ENCODE results near the gene PIR. TPM values are rescaled to one million over a fixed set of nuclear protein-coding genes. Genes with fewer than 3 reads are reported as not detected.

PIR gene
- total RNA-seq, 2 donors from 2014 or later = 3.9 to 5.3 TPM

DNA sequence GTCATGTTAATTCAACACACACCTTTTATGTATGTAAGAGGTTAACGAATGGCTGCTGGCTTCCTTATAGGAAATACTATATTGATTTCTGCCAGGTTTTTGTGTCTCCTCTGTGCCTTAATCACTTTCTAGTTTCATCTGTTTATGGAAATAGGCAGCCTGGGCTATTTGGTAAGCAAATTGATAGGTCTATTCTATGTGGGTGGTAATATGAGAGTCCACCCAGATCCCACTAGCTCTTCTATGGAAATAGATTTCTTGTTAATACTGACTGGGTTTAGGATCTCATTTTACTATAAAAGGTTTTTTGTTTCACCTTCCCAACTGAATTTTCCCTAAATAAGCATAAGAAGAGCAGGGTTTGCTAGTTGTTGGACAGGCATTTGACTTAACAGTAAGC, 11.5 kb upstream of the PIR start:
- Histone ChIP-seq H3K36me3 (replicated peaks in 1 of 2; ENCODE audit: insufficient read depth in 1 of 2, low read depth in 2 of 2) (no peaks in the 10 kb centered on the region), H3K27ac (no peak overlapping the region), H3K27me3 (no peaks in the 10 kb centered on the region), H3K9me3 (no peaks in the 10 kb centered on the region), H3K4me1 (no peaks in the 10 kb centered on the region), H3K4me3 (no peak overlapping the region)
- TF ChIP-seq POLR2A (IDR thresholded peaks at IDR 0.05) = no peak
- TF ChIP-seq, protein P1, sequence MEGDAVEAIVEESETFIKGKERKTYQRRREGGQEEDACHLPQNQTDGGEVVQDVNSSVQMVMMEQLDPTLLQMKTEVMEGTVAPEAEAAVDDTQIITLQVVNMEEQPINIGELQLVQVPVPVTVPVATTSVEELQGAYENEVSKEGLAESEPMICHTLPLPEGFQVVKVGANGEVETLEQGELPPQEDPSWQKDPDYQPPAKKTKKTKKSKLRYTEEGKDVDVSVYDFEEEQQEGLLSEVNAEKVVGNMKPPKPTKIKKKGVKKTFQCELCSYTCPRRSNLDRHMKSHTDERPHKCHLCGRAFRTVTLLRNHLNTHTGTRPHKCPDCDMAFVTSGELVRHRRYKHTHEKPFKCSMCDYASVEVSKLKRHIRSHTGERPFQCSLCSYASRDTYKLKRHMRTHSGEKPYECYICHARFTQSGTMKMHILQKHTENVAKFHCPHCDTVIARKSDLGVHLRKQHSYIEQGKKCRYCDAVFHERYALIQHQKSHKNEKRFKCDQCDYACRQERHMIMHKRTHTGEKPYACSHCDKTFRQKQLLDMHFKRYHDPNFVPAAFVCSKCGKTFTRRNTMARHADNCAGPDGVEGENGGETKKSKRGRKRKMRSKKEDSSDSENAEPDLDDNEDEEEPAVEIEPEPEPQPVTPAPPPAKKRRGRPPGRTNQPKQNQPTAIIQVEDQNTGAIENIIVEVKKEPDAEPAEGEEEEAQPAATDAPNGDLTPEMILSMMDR (IDR thresholded peaks at IDR 0.05) = no peak
- WGBS, 2 donors = 77 to 87% methylated on average over 1 of the region's 1 CpG
- DNase-seq = no peak
- intact Hi-C loops (cut with DNase I) = no loop called here
- ATAC-seq = no peak

DNA sequence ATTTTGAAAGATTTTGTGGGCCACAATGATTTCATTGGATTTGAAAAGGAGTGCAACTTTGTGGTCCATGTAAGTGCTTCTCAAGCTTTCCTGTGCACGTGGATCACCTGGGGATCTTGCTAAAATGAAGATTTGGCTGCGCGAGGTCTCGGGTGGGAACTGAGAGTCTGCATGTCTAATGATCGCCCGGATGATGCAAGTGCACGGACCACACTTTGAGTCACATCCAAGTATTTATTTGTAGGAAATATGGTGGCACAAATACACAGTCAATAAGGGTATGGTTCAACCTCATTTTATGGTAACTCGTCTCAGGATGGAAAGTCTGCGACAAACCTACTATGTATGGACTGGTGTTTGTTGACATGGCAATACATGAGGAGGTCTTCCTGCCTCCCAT, 8.4 kb upstream of the PIR start:
- 80 to 81% methylated on average over 9 of the region's 9 CpGs for WGBS, 2 donors
- no peaks in the 10 kb centered on the region for H3K4me1 ChIP-seq
- TF ChIP-seq, protein P1 (IDR thresholded peaks at IDR 0.05) = no peak
- TF ChIP-seq POLR2A (IDR thresholded peaks at IDR 0.05) = no peak
- no peak for ATAC-seq
- H3K36me3 ChIP-seq (replicated peaks in 1 of 2; ENCODE audit: insufficient read depth in 1 of 2, low read depth in 2 of 2) = no peaks in the 10 kb centered on the region
- H3K27ac ChIP-seq = no peak overlapping the region
- DNase-seq = no peak
- H3K27me3 ChIP-seq = no peaks in the 10 kb centered on the region
- no peak overlapping the region for H3K4me3 ChIP-seq
- no peaks in the 10 kb centered on the region for H3K9me3 ChIP-seq
- intact Hi-C loops (cut with DNase I) = no loop called here

DNA sequence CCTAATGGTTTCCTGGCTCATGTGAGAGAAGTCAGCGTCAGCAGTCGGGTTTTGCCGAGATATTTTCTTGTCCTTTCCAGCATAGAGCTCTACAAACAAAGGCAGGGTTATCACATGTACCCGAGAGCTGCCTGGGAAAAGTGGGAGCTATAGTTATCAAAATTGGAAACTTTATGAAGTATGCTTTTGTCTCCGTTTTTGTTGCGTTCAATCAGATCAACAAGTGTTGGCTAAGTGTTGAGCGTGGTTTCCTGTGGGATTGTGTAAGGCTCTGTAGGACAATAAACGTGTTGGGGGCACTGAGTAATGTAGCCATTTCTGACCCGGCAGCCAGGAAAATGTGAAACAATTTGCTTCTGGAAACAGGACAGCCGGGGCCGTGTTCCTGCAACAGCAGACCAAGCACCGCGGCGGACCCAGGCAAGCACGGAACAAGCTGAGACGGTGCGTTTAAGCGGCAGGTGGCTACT, 7.4 kb upstream of the PIR start, which contains the start of gene BMX:
Gene BMX, plus strand, starts transcription at position 311 of the 470 bp plus-strand sequence. CDS start 7,547 bp downstream, outside the sequence.
- Histone ChIP-seq H3K9me3 (no peaks in the 10 kb centered on the region), H3K4me1 (no peaks in the 10 kb centered on the region), H3K4me3 (no peak within 1 kb of the TSS), H3K27ac (no peak within 1 kb of the TSS), H3K27me3 (no peaks in the 10 kb centered on the region), H3K36me3 (replicated peaks in 1 of 2; ENCODE audit: insufficient read depth in 1 of 2, low read depth in 2 of 2) (no peaks in the 10 kb centered on the region)
- ATAC-seq (no peak), DNase-seq (no peak)
- intact Hi-C loops (cut with DNase I) = no loop called here
- TF ChIP-seq POLR2A (IDR thresholded peaks at IDR 0.05) = no peak
- TF ChIP-seq, protein P1 (IDR thresholded peaks at IDR 0.05) = no peak
- 50 to 69% methylated on average over 18 of the region's 18 CpGs for WGBS, 2 donors

DNA sequence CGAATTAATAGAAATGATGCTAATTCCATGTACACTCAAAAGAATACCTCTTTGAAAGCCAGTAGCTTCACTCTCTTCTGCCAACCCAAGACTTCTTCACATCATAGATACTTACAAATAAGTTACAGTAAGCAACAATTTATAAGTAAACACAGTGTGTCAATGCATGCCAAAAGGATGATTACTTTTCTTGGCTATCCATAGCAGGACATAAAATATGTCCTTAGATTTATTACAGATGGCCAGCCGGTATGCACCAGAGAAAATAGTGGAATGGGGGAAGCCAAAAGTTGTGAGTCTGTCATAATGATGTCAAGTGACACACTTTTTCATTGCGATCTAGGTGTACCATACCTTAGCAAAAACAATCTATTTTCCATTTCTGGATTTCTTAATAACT, 6.8 kb upstream of the PIR start:
- ATAC-seq (no peak), DNase-seq (no peak)
- no peaks in the 10 kb centered on the region for H3K9me3 ChIP-seq
- no peaks in the 10 kb centered on the region for H3K4me1 ChIP-seq
- no peak overlapping the region for H3K27ac ChIP-seq
- TF ChIP-seq, protein P1 (IDR thresholded peaks at IDR 0.05) = no peak
- TF ChIP-seq POLR2A (IDR thresholded peaks at IDR 0.05) = no peak
- no peaks in the 10 kb centered on the region for H3K36me3 ChIP-seq (replicated peaks in 1 of 2; ENCODE audit: insufficient read depth in 1 of 2, low read depth in 2 of 2)
- no peaks in the 10 kb centered on the region for H3K27me3 ChIP-seq
- no peak overlapping the region for H3K4me3 ChIP-seq
- intact Hi-C loops (cut with DNase I) = no loop called here
- 59 to 70% methylated on average over 3 of the region's 3 CpGs for WGBS, 2 donors

DNA sequence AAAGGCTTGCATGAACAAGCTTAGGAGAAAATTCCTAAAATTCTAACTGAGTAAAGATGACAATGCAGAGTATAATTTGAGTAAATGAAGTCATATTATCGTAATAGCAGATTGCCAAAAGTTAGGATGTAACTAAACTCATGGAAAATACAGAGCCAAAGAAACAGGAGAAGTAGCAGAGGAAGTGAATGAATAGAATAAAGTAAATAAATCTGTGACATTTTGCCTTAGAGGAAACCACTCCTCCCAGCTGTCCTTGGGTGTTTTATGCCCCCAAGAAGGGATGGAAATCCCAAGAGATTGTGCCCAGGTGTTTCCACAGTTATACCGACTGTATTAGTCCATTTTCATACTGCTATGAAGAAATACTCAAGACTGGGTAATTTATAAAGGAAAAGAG, 5.6 kb upstream of the PIR start:
- ATAC-seq = no peak
- no peak for TF ChIP-seq POLR2A (IDR thresholded peaks at IDR 0.05)
- TF ChIP-seq, protein P1 (IDR thresholded peaks at IDR 0.05) = no peak
- intact Hi-C loops (cut with DNase I) = no loop called here

More for the DNA sequence above, 5.6 kb upstream of the PIR start:
- no peaks in the 10 kb centered on the region for H3K27me3 ChIP-seq
- no peak for DNase-seq
- 54 to 63% methylated on average over 2 of the region's 2 CpGs for WGBS, 2 donors
- no peaks in the 10 kb centered on the region for H3K4me1 ChIP-seq
- H3K4me3 ChIP-seq = no peak overlapping the region
- no peaks in the 10 kb centered on the region for H3K9me3 ChIP-seq
- no peaks in the 10 kb centered on the region for H3K36me3 ChIP-seq (replicated peaks in 1 of 2; ENCODE audit: insufficient read depth in 1 of 2, low read depth in 2 of 2)
- no peak overlapping the region for H3K27ac ChIP-seq
